Spleen (tissue), 11 donors: ENCODE results near the gene AQP12A. TPM values are rescaled to one million over a fixed set of nuclear protein-coding genes. Genes with fewer than 3 reads are reported as not detected.

ENCODE experiments used
- DNase-seq: peaks from one replicate; pipeline ENCODE4 v3.0.0-alpha.2; 2020
- H3K27ac ChIP-seq, 8 donors: fragments of 200-600 bp; sonication (generic) in 7 of 8; 1 replicate in 4 of 8; 2 replicates in 4 of 8; pipeline versions ENCODE4 v1.5.0 to v1.8.0; 2016 to 2021; ENCODE audit warnings: inconsistent platforms in 4 of 8, mild to moderate bottlenecking in 4 of 8, moderate library complexity in 1 of 8
- H3K27me3 ChIP-seq, 7 donors: fragments of 200-600 bp; sonication (generic) in 6 of 7; replicated peaks in 1 of 7; 1 replicate in 4 of 7; 2 replicates in 3 of 7; pipeline versions ENCODE4 v1.5.0 to v1.8.0; 2016 to 2021; ENCODE audit warnings: inconsistent platforms in 3 of 7, mild to moderate bottlenecking in 1 of 7
- H3K36me3 ChIP-seq, 6 donors: fragments of 200-600 bp; sonication (generic) in 5 of 6; 1 replicate in 4 of 6; 2 replicates in 2 of 6; pipeline versions ENCODE4 v1.5.0 to v1.8.0; 2016 to 2021; ENCODE audit warnings: inconsistent platforms in 2 of 6
- H3K4me1 ChIP-seq, 6 donors: fragments of 200-600 bp; sonication (generic) in 5 of 6; 1 replicate in 3 of 6; 2 replicates in 3 of 6; pipeline versions ENCODE4 v1.5.0 to v1.8.0; 2016 to 2021; ENCODE audit warnings: inconsistent platforms in 3 of 6
- H3K4me3 ChIP-seq, 8 donors: fragments of 200-600 bp; sonication (generic) in 7 of 8; 1 replicate in 4 of 8; 2 replicates in 4 of 8; pipeline versions ENCODE4 v1.5.0 to v1.8.0; 2016 to 2021; ENCODE audit warnings: inconsistent platforms in 4 of 8, mild to moderate bottlenecking in 4 of 8, moderate library complexity in 2 of 8
- H3K9me3 ChIP-seq, 8 donors: fragments of 200-600 bp; sonication (generic) in 7 of 8; 1 replicate in 4 of 8; 2 replicates in 4 of 8; pipeline versions ENCODE4 v1.5.0 to v1.8.0; 2016 to 2021; ENCODE audit warnings: inconsistent platforms in 4 of 8
- CTCF ChIP-seq, 11 experiments: fragments of 200-600 bp in 7 of 11; fragments of 450-650 bp in 4 of 11; sonication (generic) in 4 of 11; IDR thresholded peaks in 8 of 11; conservative IDR thresholded peaks in 3 of 11; 1 replicate in 7 of 11; 2 replicates in 4 of 11; pipeline versions ENCODE4 v1.4.0 to v1.8.0; 2016 to 2021; ENCODE audit warnings: antibody characterized with exemption in 11 of 11, inconsistent platforms in 4 of 11, mild to moderate bottlenecking in 1 of 11
- POLR2A ChIP-seq, 3 donors: fragments of 450-650 bp; IDR thresholded peaks; one replicate each; pipeline ENCODE4 v1.5.1; 2017; ENCODE audit warnings: antibody characterized with exemption in 3 of 3, mild to moderate bottlenecking in 1 of 3
- POLR2AphosphoS5 ChIP-seq, 3 donors: sonication (generic); formaldehyde crosslinking; IDR thresholded peaks; one replicate each; pipeline ENCODE4 v1.5.1; 2017; ENCODE audit warnings: antibody characterized with exemption in 3 of 3
- WGBS, 5 donors: extraction: QIAGEN DNeasy Blood & Tissue Kit in 3 of 5; methylation state at CpG; one replicate each; pipeline versions ENCODE4 v1.1.5 to v1.1.7; 2013 to 2018; 5-methylcytosine and 5-hydroxymethylcytosine counted together
- intact Hi-C: fragments of 100-400 bp; cut with DNase I; formaldehyde crosslinking; loops from one replicate; pipeline ENCODE4 v1.15.0; 2023; ENCODE audit warnings: low total_unique reads
- polyA plus RNA-seq, 3 donors: library from polyadenylated mRNA; stranded (reverse); fragments of 200-250 nt; gene quantifications; one replicate each; pipeline ENCODE4 v1.2.1, GENCODE V29; 2013
- total RNA-seq, 7 donors: library from RNA; depleted of rRNA in 3 of 7; stranded (reverse); fragments of >200 nt in 3 of 7; fragmentation: NEBNext Ultra II Directional in 4 of 7; extraction: Animal tissue kit (Norgen Biotek cat#: 25700) in 4 of 7; gene quantifications; one replicate each; pipeline versions ENCODE4 v1.1.0 to v1.2.1, GENCODE V29; 2016 to 2021
- donor health status: healthy with polysubstance abuse.
- donor health status: DM: no; HTN: no; CAD: no; lungs with moderate emphysema.
- donor health status: DM: no; HTN: no; CAD: no.
- donor health status: Bipolar disorder and iron deficiency.
- donor health status: healthy.
- donor health status: DM: no; HTN: no; CAD: no.
- donor health status: DM: yes; HTN: yes; CAD: no.

Gene AQP12A
- total and polyA plus RNA-seq, 10 donors, result 1.6 to 1.8 TPM; not detected in 8

GRCh38 chr2:240717181-240717641, 25.5 kb downstream of the AQP12A start:
- no peak for DNase-seq
- 72 to 91% (median 82%) methylated on average over 11 to 18 of the region's 18 CpGs for WGBS, 5 donors

GRCh38 chr2:240717681-240718581, 26.3 kb downstream of the AQP12A start:
- 84 to 93% (median 91%) methylated on average over 18 to 31 of the region's 31 CpGs for WGBS, 5 donors
- intact Hi-C loops, result no loop called here
- DNase-seq, result no peak
- TF ChIP-seq POLR2A (IDR thresholded peaks at IDR 0.05) (no peak), CTCF (IDR thresholded peaks at IDR 0.05 in 8 of 11, conservative IDR thresholded peaks at IDR 0.05 in 3 of 11) (no peak), POLR2AphosphoS5 (IDR thresholded peaks at IDR 0.05) (no peak)
- no peak overlapping the region for H3K4me3 ChIP-seq
- peaks cover 0 to 19% (median 0%) of the 10 kb centered on the region in 7 donors for H3K27me3 ChIP-seq
- H3K9me3 ChIP-seq, result no peaks in the 10 kb centered on the region
- no peaks in the 10 kb centered on the region for H3K4me1 ChIP-seq
- H3K36me3 ChIP-seq, result no peaks in the 10 kb centered on the region
- no peak overlapping the region for H3K27ac ChIP-seq

More at GRCh38 chr2:240717181-240717641, 25.5 kb downstream of the AQP12A start:
- Histone ChIP-seq H3K36me3 (no peaks in the 10 kb centered on the region), H3K4me3 (no peak overlapping the region), H3K27me3 (peaks cover 0 to 19% (median 0%) of the 10 kb centered on the region in 7 donors), H3K9me3 (no peaks in the 10 kb centered on the region), H3K27ac (no peak overlapping the region), H3K4me1 (no peaks in the 10 kb centered on the region)
- intact Hi-C loops, result no loop called here
- TF ChIP-seq POLR2A (IDR thresholded peaks at IDR 0.05) (no peak), POLR2AphosphoS5 (IDR thresholded peaks at IDR 0.05) (no peak), CTCF (IDR thresholded peaks at IDR 0.05 in 8 of 11, conservative IDR thresholded peaks at IDR 0.05 in 3 of 11) (no peak)

GRCh38 chr2:240718896-240719490, 27.3 kb downstream of the AQP12A start:
- intact Hi-C loops, result no loop called here
- H3K4me1 ChIP-seq, result no peaks in the 10 kb centered on the region
- 87 to 98% (median 90%) methylated on average over 8 to 25 of the region's 25 CpGs for WGBS, 5 donors
- H3K27me3 ChIP-seq, result peaks cover 0 to 19% (median 0%) of the 10 kb centered on the region in 7 donors
- no peaks in the 10 kb centered on the region for H3K36me3 ChIP-seq
- H3K4me3 ChIP-seq, result no peak overlapping the region
- no peak for TF ChIP-seq CTCF (IDR thresholded peaks at IDR 0.05 in 8 of 11, conservative IDR thresholded peaks at IDR 0.05 in 3 of 11)
- TF ChIP-seq POLR2AphosphoS5 (IDR thresholded peaks at IDR 0.05), result no peak
- TF ChIP-seq POLR2A (IDR thresholded peaks at IDR 0.05), result no peak
- no peak for DNase-seq
- no peaks in the 10 kb centered on the region for H3K9me3 ChIP-seq
- no peak overlapping the region for H3K27ac ChIP-seq
